Colonic mucosa (tissue), 4 donors: ENCODE data around the gene TIMM10. TPM values are rescaled to one million over a fixed set of nuclear protein-coding genes. Genes with fewer than 3 reads are reported as not detected.

Source experiments
- DNase-seq: peaks from one replicate; pipeline ENCODE4 v3.0.0-alpha.2; 2020
- H3K27ac ChIP-seq: fragments of 200-600 bp; one replicate; pipeline ENCODE4 v1.8.0; 2021
- H3K27me3 ChIP-seq: fragments of 200-600 bp; one replicate; pipeline ENCODE4 v1.8.0; 2021
- H3K36me3 ChIP-seq: fragments of 200-600 bp; one replicate; pipeline ENCODE4 v1.8.0; 2021
- H3K4me1 ChIP-seq: fragments of 200-600 bp; one replicate; pipeline ENCODE4 v1.8.0; 2021; ENCODE audit warnings: mild to moderate bottlenecking
- H3K4me3 ChIP-seq: fragments of 200-600 bp; one replicate; pipeline ENCODE4 v1.8.0; 2021
- H3K9ac ChIP-seq, 2 donors: one replicate each; pipeline ENCODE4 v1.7.0; 2013; ENCODE audit warnings: control low read depth in 2 of 2, low read depth in 2 of 2, low read length in 2 of 2
- H3K9me3 ChIP-seq: fragments of 200-600 bp; one replicate; pipeline ENCODE4 v1.8.0; 2021
- CTCF ChIP-seq: fragments of 200-600 bp; IDR thresholded peaks from one replicate; pipeline ENCODE4 v1.8.0; 2022; ENCODE audit warnings: antibody characterized with exemption, mild to moderate bottlenecking
- intact Hi-C: fragments of 100-400 bp; cut with DNase I; formaldehyde crosslinking; loops from one replicate; pipeline ENCODE4 v1.14.1; 2022
- total RNA-seq, 2 donors: library from RNA; stranded (reverse); fragmentation: NEBNext Ultra II Directional in 1 of 2; extraction: Animal tissue kit (Norgen Biotek cat#: 25700) in 1 of 2; gene quantifications; one replicate each; pipeline ENCODE4 v1.2.1, GENCODE V29; 2021
- donor health status: healthy.
- donor health status: DM: no; HTN: no; CAD: no.
- donor health status: DM: no; HTN: no; CAD: no.

Gene TIMM10
- 10 to 100 TPM; 54.8 to 67.1 TPM for total RNA-seq

DNA sequence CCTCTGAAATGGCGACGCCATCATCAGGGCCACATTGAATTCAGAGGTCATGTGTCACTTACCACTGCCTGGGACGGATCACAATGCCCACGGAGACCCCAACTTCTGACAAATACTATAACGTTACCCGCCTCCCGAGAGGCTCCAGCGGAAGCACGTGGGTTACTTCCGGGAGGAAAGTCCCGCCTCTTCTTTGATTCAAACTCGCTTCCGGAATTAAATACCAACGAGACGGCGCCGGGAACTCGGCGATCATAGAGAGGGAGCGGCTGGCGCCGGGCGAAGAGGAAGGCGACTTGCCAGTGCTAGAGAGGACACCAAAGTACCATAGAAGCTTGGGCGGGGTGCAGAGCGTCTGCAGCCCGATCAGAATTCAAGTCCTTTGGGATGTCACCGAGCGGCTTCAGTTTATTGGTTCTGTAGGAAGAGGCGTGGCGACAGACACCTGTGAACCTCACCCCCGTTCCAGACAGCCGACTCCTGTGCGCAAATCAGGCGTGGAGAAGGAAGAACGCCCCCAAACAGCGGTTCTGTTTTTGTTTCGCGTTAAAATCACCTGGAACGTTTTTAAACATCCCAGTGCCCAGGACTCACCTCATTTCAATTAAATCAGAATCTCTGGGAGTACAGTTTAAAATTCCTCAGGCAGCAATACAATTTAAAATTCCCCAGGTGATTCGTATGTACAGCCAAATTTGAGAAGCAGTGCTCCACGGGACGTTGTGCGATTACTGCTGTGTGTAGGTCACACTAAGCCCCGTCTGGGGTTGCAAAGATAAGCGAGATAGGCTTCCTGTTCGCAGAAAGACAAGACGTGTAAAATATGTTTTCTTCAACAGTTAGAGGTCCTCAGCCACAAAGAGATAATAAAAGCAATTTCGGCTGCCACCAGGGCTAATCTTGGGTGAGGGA is at the start of gene TIMM10:
Gene TIMM10, minus strand, starts transcription at position 159 of the 912 bp plus-strand sequence. CDS start 565 bp downstream, outside the sequence.
- Histone ChIP-seq H3K9me3 (no peaks in the 10 kb centered on the region), H3K36me3 (no peaks in the 10 kb centered on the region), H3K9ac (peak within 1 kb of the TSS; percentile 87 to 93), H3K27me3 (no peaks in the 10 kb centered on the region), H3K4me3 (peak within 1 kb of the TSS; percentile 67), H3K4me1 (peaks cover 8% of the 10 kb centered on the region), H3K27ac (peak within 1 kb of the TSS; percentile 75)
- TF ChIP-seq CTCF = no peak
- DNase-seq = peak; percentile 96
- intact Hi-C loops = loop anchor here (10.0 kb wide), 1 partner anchor 114 kb away; the partner anchor contains the start of gene YPEL4

GRCh38 chr11:57574061-57574460 is 43.5 kb upstream of the TIMM10 start:
- TF ChIP-seq CTCF = no peak
- intact Hi-C loops = no loop called here

DNA sequence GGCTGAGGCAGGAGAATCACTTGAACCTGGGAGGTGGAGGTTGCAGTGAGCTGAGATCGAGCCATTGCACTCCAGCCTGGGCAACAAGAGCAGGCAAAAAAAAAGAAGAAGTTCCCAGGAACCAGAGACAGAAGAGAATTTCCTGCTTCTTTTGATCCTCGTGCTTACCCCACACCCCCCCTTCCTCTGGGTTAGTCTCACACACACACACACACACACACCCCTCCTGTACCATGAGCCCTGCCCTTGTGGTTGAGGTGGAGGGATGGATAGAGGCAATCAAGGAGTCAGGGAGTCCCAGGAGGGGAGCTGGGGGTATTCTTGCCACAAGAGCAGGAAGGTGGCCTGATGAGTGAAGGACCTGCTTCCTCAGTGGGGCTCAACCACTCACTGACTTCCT is 41.1 kb upstream of the TIMM10 start:
- no peaks in the 10 kb centered on the region for H3K9me3 ChIP-seq

More at GRCh38 chr11:57574061-57574460, 43.5 kb upstream of the TIMM10 start:
- H3K27me3 ChIP-seq = no peaks in the 10 kb centered on the region
- H3K27ac ChIP-seq = no peak overlapping the region
- H3K4me1 ChIP-seq = no peaks in the 10 kb centered on the region
- no peaks in the 10 kb centered on the region for H3K36me3 ChIP-seq
- DNase-seq = no peak
- H3K9ac ChIP-seq = no peak overlapping the region
- no peak overlapping the region for H3K4me3 ChIP-seq
- H3K9me3 ChIP-seq = no peaks in the 10 kb centered on the region

GRCh38 chr11:57568330-57568766 is 37.8 kb upstream of the TIMM10 start:
- H3K27me3 ChIP-seq = no peaks in the 10 kb centered on the region
- no peaks in the 10 kb centered on the region for H3K9me3 ChIP-seq
- peak overlapping the region; percentile 84 for H3K4me3 ChIP-seq
- DNase-seq = peak; percentile 91
- H3K36me3 ChIP-seq = no peaks in the 10 kb centered on the region
- intact Hi-C loops = loop anchor here (2.0 to 10.0 kb wide), 2 partner anchors 72 to 236 kb away; no protein-coding TSS in a partner anchor
- H3K27ac ChIP-seq = peak overlapping the region; percentile 84
- H3K4me1 ChIP-seq = no peaks in the 10 kb centered on the region
- TF ChIP-seq CTCF = peak; percentile 88
- H3K9ac ChIP-seq = peak overlapping the region; percentile 79 to 87

More for the DNA sequence above, 41.1 kb upstream of the TIMM10 start:
- no peak overlapping the region for H3K27ac ChIP-seq
- no peak overlapping the region for H3K9ac ChIP-seq
- TF ChIP-seq CTCF = no peak
- H3K4me3 ChIP-seq = no peak overlapping the region
- H3K27me3 ChIP-seq = no peaks in the 10 kb centered on the region
- no peak for DNase-seq
- H3K36me3 ChIP-seq = no peaks in the 10 kb centered on the region
- intact Hi-C loops = no loop called here
- H3K4me1 ChIP-seq = no peaks in the 10 kb centered on the region

GRCh38 chr11:57567515-57568329 is 37.2 kb upstream of the TIMM10 start, which contains the start of gene UBE2L6:
Gene UBE2L6 (minus strand): TSS chr11:57567672. CDS start chr11:57567611, 61 bp downstream.
- no peaks in the 10 kb centered on the region for H3K4me1 ChIP-seq
- H3K36me3 ChIP-seq = no peaks in the 10 kb centered on the region
- H3K27me3 ChIP-seq = no peaks in the 10 kb centered on the region
- peak within 1 kb of the TSS; percentile 84 for H3K4me3 ChIP-seq
- intact Hi-C loops = loop anchor here (2.0 to 10.0 kb wide), 2 partner anchors 73 to 237 kb away; no protein-coding TSS in a partner anchor
- peak; percentile 74 for DNase-seq
- no peak for TF ChIP-seq CTCF
- no peaks in the 10 kb centered on the region for H3K9me3 ChIP-seq
- peak within 1 kb of the TSS; percentile 80 to 87 for H3K9ac ChIP-seq
- H3K27ac ChIP-seq = peak within 1 kb of the TSS; percentile 84
